GM12872 (cell line): ENCODE data around the gene SMG6.

ENCODE experiments used
- CTCF ChIP-seq: IDR thresholded peaks from 3 replicates; pipeline ENCODE4 v1.5.1; 2011; ENCODE audit warnings: low read depth, mild to moderate bottlenecking, low read length, moderate library complexity; ENCODE audit not compliant: insufficient read depth

The SMG6 gene

GRCh38 chr17:2027528-2028233 lies 275.9 kb downstream of the SMG6 start:
- no peak for TF ChIP-seq CTCF

GRCh38 chr17:2025622-2026309 lies 277.8 kb downstream of the SMG6 start:
- TF ChIP-seq CTCF, result peak; percentile 47

- no peak for TF ChIP-seq CTCF
These were observed 278.4 kb downstream of the SMG6 start, which contains the start of gene RTN4RL1 for GRCh38 chr17:2025220-2025621. Gene RTN4RL1, minus strand, starts transcription at chr17:2025334. Its CDS starts 469 bp downstream, at chr17:2024865.

- no peak for TF ChIP-seq CTCF
These were observed 278.9 kb downstream of the SMG6 start for GRCh38 chr17:2024572-2025219.

GRCh38 chr17:2023692-2024571 lies 279.7 kb downstream of the SMG6 start:
- no peak for TF ChIP-seq CTCF

GRCh38 chr17:2023256-2023655 lies 280.3 kb downstream of the SMG6 start:
- TF ChIP-seq CTCF, result no peak
